Neuron (in vitro differentiated cells): ENCODE measurements around the gene ZNF701.
"Not testable (repeated sequence)": the region's sequence is repeated elsewhere in the genome, so short reads cannot be mapped to it uniquely, and the experiment has no call there.

Experiments used
- H2AFZ ChIP-seq: one replicate; pipeline ENCODE4 v1.6.1; 2013; ENCODE audit warnings: low read depth, mild to moderate bottlenecking, inconsistent platforms, low read length, moderate library complexity
- H3K27me3 ChIP-seq: one replicate; pipeline ENCODE4 v1.6.1; 2013; ENCODE audit warnings: low read length; ENCODE audit not compliant: insufficient read depth
- H3K36me3 ChIP-seq: one replicate; pipeline ENCODE4 v1.6.1; 2013; ENCODE audit warnings: low read length; ENCODE audit not compliant: insufficient read depth
- H3K4me1 ChIP-seq: one replicate; pipeline ENCODE4 v1.6.1; 2013; ENCODE audit warnings: low read length; ENCODE audit not compliant: insufficient read depth
- H3K4me3 ChIP-seq: 2 replicates; pipeline ENCODE4 v1.5.1; 2013; ENCODE audit warnings: mild to moderate bottlenecking, low read length, moderate library complexity
- H3K9me3 ChIP-seq: one replicate; pipeline ENCODE4 v1.6.1; 2013; ENCODE audit warnings: low read length

The ZNF701 gene

GRCh38 chr19:52627441-52627840 is 57.4 kb downstream of the ZNF701 start:
- peaks cover 16% of the 10 kb centered on the region for H3K9me3 ChIP-seq
- peaks cover 35% of the 10 kb centered on the region for H3K36me3 ChIP-seq
- H2AFZ ChIP-seq, H3K4me1 ChIP-seq, H3K27me3 ChIP-seq, H3K4me3 ChIP-seq: not testable (repeated sequence)

- H3K4me3 ChIP-seq: no peak overlapping the region
- H3K36me3 ChIP-seq: peaks cover 2% of the 10 kb centered on the region
- no peaks in the 10 kb centered on the region for H3K27me3 ChIP-seq
These were observed 65.9 kb downstream of the ZNF701 start for GRCh38 chr19:52635786-52636570.

More at GRCh38 chr19:52635786-52636570, 65.9 kb downstream of the ZNF701 start:
- no peak overlapping the region for H2AFZ ChIP-seq
- H3K9me3 ChIP-seq: no peaks in the 10 kb centered on the region
- H3K4me1 ChIP-seq: peaks cover 13% of the 10 kb centered on the region
